AML-193 (cell line): ENCODE results near the gene COL25A1.

Experiments
- DNase-seq, 2 experiments: peaks; one replicate each; lab custom pipeline; 2025; lab: John Stamatoyannopoulos, UW

Gene COL25A1

DNA sequence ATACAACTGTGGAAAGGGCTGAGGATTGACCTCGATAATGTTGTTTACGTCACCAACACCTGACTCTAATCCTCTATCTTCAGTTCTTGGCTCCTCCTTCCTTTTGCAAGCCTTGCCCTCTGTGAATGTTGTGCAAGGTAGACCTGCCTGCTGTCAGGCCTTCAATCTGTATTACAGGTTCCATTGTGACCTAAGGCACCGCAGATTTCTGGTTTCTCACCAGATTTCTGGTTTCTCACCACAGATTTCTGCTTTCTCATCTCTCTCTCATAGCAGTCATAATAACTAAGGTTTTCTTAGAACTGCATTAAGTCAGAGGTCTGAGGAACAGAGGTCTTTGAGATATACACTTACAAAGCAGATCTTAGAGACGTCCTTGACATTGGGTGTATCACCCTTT lies 488.1 kb downstream of the COL25A1 start:
- DNase-seq = no peak

DNA sequence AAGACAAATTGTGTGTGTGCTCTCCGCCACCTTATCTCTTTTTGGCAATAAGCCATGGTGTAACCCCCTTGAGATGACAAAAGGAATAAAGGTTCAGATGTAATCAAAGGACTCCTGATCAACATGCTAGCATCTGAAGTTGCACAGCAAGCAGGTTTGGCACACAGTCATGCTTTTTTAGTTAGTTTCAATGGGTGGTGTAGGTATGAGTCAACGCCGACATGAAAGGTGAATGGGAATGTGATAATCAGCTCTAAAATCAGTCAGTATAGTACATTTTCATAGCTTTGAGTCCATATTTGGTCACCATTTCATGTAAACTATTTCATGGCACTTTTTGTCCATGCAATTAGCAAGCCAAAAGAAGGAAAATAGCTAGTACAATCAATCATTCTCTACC lies 489.2 kb downstream of the COL25A1 start:
- DNase-seq = no peak

DNA sequence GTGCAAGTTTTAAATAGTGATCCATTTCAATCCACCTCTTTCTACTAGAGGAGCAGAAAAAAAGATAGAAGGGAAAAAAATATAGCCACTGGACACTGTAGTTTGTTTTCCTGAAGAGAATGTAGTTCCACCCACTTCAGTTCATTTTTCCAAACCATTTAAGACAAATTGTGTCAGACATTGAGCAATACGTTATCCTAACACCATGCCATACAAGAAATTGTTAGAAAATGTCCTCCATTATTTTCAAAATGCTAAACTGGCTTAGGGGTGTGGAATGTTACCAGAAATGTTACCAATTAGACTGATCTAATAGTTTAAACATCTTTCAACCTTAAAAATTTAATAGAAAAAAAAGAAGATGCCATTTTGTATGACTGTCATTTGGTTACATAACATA lies 491.0 kb downstream of the COL25A1 start:
- no peak for DNase-seq

DNA sequence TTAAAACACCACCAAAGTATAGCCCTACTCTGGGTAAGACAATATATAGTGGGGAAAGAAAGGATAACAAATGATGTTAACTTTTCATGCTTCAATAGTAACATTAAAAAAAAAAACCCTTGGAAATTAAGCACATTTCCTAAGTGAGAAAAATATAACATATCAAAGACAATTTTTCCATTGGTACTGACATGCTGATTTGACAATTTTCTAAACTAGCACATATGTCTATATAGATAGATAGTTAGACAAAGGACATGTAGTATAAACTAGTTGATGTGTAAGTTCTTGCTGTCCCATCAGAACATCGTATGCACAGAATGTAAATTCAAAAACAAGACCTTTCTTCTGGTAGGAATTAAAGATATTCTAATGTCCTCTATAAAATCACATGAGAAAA lies 492.4 kb downstream of the COL25A1 start:
- DNase-seq = no peak

DNA sequence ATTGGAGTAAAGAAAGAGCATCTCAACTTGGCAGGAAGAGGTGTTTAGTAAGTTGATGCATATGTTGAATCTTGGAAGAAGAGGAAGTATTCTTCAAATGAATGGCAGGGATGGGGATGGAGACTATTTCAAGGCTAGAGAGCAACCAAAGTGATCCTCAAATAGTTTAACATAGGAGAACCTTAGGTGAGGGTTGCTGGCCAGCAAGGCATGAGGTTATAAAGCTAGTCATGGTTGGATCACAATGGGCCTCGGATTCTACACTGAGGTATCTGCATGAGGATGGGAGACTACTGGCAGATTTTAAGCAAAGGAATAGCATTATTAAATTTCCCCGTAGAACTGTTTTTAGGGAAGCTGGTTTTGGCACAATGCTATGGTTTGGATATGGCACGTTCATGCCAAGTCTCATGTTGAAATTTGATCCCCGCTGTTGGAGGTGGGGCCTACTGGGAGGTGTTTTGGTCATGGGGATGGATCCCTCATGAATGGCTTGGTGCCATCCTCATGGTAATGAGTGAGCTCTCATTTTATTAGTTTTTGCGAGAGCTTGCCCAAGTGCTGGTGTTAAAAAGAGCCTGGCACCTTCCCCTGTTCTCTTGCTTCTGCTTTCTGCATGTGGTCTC lies 497.7 kb downstream of the COL25A1 start:
- DNase-seq = no peak

DNA sequence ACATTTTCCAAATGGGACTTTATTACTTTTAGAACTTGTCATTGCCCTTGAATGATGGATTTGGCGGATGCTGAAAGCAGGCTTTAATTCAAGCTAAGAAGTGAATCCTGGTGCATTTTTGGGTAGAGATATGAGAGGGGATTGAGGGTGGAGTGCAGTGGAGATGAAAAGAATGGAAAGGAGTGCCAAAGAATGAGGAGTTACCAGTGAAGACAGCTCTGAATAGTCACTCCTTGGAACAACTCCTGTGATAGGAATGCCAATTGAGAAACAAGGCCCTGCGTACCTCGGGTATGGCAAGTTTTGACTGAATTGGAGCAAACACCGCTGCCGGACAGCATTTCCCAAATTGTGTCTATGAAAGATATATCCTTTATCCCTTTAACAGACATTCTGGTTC lies 503.2 kb downstream of the COL25A1 start:
- DNase-seq = no peak

DNA sequence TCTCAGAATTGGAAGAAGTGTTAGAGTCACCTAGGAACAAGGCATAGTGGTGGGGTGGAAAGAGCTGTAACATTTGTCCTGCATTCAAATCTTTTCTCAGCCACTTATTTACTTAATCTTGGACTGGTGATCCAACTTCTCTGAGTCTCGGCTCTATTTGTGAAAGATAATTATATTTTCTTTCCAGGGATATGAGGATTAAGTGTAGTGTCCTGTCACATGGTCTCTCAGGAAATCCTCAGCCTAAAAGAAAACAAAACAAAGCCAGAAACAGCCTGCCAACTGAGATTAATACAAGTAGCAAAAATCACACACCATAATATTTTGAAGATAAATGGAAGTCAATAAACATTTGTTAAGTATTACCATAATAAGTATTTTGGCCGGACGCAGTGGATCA lies 506.3 kb downstream of the COL25A1 start:
- no peak for DNase-seq

DNA sequence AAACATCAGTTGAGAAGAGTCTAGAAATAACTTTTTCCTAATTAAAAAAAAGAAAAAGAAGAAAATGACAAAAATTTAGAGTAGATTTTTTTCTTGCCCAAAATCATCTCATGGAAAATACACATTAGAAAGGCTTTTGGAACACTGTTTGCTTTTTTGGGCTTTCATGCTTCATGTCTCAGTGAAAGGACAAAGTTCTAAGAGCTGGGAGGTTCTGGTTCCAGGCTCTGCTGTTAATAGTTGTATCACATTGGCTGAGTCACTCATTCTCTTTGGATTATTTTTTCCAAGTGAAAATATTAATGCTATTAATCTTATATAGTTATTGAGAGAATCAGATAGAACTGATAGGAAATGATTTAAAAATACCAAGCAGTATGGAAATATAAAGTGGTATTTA lies 506.7 kb downstream of the COL25A1 start:
- DNase-seq = no peak

DNA sequence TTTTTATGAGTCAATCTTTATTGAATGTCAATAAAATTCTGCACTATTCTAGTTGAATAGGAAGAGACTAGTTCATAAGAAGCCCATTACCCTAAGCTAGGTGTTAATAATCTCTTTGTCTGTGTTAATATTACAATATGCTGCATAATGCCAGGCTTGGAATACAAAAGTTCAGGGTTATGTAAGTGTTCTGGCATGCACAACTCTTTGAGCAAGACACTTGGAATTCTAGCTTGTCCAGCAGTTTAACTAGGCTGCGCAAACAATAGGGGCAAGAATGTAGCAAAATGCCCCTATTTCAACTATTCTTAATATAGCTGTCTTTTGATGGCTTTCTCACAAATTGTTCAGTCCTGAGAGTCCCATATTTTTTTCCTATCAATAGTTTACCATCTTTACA lies 508.3 kb downstream of the COL25A1 start:
- no peak for DNase-seq

DNA sequence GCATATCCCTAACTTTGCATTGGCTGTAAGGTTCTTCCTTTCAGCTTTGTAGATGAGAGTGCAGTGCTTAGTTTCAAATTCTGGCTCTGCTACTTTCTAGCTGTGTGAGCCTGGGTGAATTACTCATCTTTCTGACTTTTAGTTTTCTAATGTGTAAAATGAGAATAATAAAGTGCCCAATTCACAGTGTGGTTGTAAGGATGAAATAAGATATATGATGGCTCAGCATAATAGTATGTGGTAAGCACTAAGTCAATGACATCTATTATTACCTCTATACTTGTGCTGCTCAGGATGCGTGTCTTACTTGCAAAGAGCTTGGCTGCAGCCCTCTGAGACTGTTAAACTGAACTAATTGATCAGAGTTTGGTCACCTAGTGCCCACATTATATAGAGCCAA lies 509.0 kb downstream of the COL25A1 start:
- no peak for DNase-seq

DNA sequence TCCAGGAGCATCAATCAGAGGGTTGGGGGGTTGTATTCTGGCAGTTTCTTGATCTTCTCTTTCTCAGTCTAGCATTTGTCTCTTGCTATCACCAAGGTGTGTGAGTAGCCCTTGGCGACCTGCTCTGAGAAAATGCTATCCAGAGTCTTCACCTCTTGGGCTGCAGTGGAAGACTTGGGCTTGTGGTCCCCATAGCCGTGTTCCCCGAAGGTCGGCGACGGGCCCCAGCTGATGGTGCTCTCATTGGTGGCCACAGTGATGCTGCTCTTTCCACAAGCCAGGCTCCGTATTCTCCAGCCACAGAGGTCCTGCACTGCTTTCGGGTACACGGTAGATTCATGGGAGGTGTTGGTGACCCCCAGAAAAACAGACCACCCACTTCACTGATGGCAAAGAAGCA lies 513.7 kb downstream of the COL25A1 start:
- DNase-seq = no peak

DNA sequence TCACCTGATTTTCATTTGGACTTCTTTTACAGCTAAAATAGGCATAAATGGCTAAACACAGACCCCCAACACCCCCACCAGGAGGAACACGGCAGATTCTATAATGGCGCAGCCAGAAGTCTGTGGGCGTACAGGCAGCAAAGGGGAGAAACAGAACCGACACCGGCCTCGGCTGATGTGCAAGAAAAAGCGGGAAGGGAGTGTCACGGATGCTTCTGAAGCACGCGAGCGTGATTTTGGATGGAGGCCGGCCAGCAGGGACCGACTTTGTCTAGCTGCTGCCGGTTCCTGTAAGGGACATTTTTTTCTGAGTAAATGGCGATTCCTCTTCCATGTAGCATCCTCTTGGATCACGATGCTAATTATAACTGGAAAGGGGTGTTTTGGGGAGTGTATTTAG lies 514.7 kb downstream of the COL25A1 start:
- DNase-seq = no peak

DNA sequence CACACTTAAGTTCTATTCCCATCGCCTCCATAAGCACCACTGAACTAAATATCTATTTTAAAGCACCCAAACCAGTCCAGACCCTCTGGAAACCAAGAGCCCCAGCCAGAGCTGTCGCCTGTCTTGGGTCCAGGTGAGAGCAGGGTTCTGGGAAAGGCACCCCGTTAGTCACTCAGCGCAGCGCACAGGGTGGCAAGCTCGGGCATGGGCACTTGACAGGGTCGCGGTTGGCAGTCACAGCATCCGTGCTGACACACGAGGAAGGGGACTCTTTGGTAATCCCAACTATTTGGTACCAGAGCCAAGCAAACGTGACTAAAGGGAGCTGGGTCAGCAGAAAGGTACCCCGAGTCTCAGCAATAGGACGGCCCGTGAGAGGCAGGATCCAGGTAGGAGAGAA lies 515.4 kb downstream of the COL25A1 start:
- DNase-seq = no peak

DNA sequence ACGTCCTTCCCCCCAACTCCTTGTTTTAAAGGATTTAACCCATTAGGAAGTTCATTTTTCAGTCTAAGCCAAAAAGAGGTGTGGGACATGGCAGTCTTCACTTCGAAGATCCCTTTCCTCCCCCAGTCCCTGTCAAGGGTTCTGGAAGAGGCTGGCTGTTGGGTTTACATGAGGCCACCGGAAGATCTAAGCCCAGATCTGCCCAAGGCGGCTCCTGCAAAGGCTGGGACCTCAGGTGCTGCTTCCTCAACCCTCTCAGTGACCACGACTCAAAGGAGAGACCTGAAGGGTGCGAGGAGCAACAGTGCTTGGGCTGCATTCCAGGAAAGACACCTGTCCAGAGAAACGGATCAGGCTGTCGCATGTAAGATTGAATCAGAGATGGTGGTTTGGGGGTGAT lies 516.1 kb downstream of the COL25A1 start:
- no peak for DNase-seq

DNA sequence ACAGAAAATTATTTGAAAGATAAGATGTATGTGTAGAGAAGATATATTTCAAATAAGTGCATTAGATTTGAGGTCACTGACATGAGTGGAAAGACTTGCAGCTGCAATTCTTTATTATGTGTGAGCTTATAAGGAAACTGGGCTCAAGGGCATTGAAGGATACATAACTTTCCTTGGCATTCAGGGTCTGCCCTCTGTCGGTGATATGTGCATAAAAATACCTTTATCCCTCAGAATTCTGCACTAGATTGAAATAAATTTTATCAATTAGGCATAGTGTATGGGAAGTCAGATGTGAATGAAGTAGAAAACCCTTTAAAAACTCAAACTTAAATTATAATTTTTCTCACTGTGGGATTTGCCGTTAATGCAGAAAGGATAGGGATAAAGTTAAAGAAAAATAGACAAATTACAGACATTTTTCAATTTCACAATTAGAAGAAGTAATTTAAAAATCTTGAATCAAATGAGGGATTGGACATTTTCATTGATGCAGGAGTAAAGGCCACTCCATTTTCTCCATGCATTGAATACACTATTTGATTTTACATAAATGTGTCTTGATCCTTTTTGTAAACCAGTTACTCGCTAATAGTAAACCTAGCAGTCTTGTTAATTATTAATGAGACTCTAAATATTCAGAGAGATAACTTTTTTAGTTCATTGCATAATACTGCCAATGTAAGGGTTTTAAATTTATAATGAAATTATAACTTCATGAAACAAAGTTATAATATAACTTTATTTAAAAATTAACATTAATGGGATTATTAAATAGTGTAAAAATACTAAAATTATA lies 518.6 kb downstream of the COL25A1 start:
- no peak for DNase-seq

DNA sequence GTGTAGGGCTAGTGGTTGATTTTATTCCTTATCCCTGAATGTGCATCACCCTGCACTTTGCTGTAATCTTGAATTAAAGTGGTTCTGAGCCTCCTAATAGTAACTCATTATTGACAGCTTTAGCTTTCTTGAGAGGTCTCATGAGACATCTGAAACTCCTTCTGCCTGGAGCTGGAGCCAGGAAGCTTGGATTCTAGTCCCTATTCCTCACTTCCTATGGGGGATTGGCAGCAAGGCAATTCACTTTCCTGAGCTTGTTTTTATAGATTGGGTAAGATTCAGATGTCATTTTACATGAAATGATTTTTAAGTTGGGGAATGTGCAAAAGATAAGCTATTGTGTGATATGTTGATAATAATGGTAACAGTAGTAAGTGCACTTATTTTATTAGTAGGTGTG lies 522.5 kb downstream of the COL25A1 start:
- DNase-seq = no peak

DNA sequence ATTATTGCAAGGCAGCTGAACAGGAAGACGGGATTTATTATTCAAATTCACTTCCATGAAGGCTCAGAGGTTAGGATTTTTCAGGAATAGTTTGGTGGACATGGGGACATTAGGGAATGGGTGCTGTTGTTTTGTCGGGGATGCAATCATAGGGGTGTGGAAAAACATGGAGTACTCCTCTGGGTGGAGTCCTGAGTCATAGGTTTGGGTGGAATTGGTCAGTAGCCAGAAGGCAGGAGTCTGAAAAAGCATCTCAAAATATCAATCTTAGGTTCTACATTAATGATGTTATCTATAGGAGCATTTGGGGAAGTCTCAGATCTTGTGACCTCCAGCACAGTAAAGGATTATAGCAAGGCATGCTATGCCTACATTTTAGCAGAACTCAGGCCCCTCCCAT lies 525.1 kb downstream of the COL25A1 start:
- no peak for DNase-seq

DNA sequence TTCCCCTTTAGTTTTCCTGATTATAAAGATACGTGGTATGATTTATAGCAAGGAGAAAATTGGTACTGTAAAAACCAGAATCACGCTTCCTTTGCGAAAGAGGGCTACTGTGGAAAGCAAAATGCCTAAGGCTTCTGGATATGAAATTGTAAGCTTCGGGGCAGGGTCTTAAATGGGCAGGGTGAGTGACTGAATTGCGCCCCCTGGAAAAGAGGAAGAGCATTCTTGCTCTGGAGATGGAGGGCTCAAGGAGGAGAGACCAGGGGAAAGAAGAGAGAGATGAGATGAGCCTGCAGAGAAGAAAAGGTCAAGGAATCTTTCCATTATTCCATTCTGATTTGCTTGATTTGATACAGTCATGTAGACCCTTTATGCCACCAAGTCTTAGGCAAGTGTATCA lies 526.5 kb downstream of the COL25A1 start:
- DNase-seq = no peak

DNA sequence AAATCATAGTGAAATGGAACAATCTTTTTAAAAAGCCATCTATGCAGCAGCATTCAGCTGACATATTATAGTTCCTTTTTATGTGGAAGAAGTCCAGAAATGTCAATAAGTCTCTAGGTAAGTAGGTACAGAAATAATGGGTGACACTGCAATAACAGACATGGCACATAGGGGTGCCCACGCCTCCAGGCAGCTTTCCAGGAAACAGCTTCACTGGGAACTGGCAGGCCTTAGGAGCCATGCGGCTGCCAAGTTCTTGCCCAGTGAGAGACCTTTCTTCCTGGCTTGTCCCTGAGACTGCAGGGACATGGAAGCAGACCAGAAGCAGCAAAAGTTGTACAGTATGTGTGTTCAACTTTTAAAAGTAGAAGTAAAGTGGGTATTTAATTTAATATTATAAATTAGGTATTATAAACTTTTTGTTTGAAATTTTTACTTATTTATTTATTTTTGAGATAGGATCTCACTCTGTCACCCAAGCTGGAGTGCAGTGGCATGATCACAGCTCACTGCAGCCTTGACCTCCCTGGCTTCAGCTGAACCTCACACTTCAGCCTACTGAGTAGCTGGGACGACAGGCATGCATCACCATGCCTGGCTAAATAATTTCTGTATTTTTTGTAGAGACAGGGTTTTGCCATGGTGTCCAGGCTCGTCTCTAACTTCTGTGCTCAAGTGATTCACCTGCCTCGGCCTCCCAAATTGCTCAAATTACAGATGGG lies 527.5 kb downstream of the COL25A1 start:
- DNase-seq = no peak

DNA sequence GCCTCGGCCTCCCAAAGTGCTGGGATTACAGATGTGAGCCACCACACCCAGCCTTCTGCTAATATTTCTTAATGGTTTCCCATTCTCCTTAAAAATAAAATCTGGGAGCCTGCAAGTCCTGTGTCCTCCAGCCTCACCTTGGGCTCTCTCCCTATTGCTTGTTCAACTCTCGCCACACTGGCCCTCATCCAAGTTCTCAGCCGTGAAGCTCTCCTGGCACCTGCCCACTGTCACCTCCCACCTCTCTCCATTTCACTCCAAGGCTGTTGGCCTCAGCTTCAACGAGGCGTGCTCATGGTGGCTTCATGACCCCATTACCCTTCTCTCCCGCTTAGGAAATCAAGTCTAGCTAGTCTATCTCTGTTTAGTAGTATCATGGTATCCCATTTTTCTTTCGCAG lies 530.1 kb downstream of the COL25A1 start:
- no peak for DNase-seq

DNA sequence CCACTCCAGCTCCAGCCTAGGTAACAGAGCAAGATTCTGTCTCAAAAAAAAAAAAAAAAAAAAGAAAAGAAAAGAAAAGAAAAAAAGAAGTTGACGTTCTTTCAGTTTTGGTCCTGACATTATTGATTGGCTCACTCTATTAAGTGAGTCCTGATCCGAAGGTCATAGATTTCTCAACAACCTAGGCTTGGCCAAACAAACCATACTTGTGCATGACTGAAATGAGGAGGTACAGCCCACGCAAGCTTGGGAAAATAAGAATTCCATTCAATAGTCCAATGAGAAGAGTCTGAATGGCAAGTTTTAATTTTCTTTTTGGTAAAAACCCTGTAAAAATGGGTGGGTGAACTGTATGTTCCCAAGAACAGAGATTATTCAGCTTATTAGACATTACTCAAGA lies 536.4 kb downstream of the COL25A1 start:
- no peak for DNase-seq

DNA sequence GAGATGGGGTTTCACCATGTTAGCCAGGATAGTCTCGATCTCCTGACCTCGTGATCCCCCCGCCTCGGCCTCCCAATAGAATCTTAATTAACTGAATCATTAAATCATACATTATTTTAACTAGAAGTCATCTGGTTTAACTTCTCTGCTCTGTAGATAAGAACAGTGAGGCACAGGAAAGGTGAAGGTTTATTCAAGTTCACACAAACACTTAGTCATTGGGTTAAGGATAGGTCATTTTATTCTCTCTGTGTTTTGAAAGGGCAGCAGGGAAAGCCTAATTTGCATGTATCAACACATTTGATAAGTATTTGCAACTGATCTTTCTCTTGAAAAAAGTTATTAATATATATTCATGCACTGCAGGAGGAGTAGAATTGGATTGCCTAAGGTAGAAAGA lies 538.5 kb downstream of the COL25A1 start:
- DNase-seq = no peak

DNA sequence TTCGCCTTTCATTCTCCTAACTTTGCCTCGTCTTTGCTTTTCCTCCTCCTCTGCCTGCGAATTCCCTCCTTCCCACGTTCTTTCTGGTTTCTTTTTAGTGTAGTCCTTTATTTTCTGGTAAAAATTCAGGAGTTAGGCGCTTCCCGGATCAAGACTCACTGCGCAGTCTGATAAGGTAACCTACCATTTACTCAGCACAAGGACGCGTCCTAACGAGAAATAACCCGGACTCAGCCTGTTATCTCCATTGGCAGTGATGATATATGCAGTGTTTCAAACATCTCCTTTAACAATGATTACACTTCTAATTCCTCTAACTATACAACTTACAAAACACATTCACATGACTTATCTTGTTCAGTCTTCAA lies 539.2 kb downstream of the COL25A1 start:
- no peak for DNase-seq
